SH-SY5Y (cell line): ENCODE data around the gene SNUPN.

Experiments
- GATA2 ChIP-seq: IDR thresholded peaks from 2 replicates; pipeline ENCODE4 v1.6.1; 2011; ENCODE audit warnings: mild to moderate bottlenecking, low read depth, low read length
- GATA3 ChIP-seq: IDR thresholded peaks from 2 replicates; pipeline ENCODE4 v1.6.1; 2011; ENCODE audit warnings: low read depth, mild to moderate bottlenecking, low read length, moderate library complexity

DNA sequence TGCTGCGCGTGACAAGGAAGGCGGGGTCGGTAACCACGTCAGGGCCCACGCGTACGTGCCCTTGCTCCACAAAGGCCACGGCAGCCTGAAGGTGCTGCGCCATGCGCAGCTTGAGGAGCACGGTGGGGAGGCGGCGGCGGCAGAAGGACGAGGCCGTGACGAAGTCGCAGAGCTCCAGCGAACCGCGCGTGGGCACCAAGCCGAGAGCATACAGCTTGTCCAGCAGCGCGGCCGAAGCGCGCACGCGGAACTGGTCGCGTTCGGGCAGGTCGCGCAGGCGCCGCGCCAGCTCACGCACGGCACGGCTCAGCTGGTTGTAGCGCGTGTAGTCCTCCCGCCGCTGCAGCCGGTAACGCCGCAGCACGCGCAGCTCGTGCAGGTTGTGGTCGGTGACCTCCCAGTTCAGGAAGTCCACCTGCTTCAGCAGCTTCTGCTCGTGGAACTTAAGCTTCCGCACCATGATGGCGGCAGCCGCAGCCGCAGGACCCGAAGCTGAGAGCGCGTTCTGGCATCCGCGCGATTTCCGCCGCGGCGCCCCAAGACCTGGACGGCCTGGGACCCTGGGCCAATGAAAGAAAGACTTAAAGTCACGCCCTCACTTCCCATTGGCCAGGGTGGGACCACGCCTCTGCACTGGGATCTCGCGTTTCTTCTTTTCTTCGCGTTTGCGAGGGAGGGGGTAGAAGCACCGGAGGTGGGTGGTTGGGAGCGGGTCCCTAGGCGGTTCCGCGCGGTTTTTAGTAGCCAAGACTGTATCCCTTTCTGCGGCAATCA is 14.4 kb upstream of the SNUPN start, which contains the start of gene IMP3:
- no peak for TF ChIP-seq GATA2
- TF ChIP-seq GATA3: no peak
